Fibroblast of mammary gland (primary cell): ENCODE results near the gene ABCA13.
"Not testable (repeated sequence)": the region's sequence is repeated elsewhere in the genome, so short reads cannot be mapped to it uniquely, and the experiment has no call there.

Source experiments
- DNase-seq: peaks from one replicate; pipeline ENCODE4 v3.0.0-alpha.2; 2010; ENCODE audit warnings: low read depth
- H3K4me3 ChIP-seq: 2 replicates; pipeline ENCODE4 v1.5.1; 2011; ENCODE audit warnings: low read depth, mild to moderate bottlenecking, low read length, moderate library complexity; ENCODE audit not compliant: control insufficient read depth
- CTCF ChIP-seq: conservative IDR thresholded peaks from 2 replicates; pipeline ENCODE4 v1.5.1; 2011; ENCODE audit warnings: low read depth, low read length, inconsistent platforms; ENCODE audit not compliant: control insufficient read depth, insufficient read depth

ABCA13 gene

DNA sequence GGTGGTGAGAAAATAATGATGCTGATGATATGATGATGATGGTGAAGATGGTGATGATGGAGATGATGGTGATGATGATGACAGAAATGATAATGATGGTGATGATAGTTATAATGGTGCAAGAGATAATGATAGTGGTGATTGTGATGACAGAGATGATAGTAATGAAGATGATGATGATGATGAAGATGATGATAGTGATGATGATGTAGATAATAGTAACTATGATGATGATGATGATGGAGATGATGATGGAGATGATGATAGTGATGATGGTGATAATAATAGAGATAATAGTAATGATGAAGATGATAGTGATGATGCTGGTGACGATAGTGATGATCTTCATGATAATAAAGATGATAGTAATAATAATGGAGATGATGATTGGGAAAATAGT, 22.2 kb downstream of the ABCA13 start:
- no peak for DNase-seq
- H3K4me3 ChIP-seq: no peak overlapping the region
- no peak for TF ChIP-seq CTCF

- H3K4me3 ChIP-seq, DNase-seq: not testable (repeated sequence)
Observed at GRCh38 chr7:48200946-48201589, 29.8 kb downstream of the ABCA13 start.

DNA sequence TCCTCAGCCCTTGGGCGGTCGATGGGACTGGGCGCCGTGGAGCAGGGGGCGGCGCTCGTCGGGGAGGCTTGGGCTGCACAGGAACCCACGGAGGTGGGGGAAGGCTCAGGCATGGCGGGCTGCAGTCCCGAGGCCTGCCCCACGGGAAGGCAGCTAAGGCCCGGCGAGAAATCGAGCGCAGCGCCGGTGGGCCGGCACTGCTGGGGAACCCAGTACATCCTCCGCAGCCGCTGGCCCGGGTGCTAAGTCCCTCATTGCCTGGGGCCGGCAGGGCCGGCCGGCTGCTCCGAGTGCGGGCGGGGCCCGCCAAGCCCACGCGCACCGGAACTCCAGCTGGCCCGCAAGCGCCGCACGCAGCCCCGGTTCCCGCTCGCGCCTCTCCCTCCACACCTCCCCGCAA, 31.7 kb downstream of the ABCA13 start:
- H3K4me3 ChIP-seq, DNase-seq: not testable (repeated sequence)

GRCh38 chr7:48207155-48207675, 36.0 kb downstream of the ABCA13 start:
- H3K4me3 ChIP-seq: no peak overlapping the region
- no peak for DNase-seq
- no peak for TF ChIP-seq CTCF

DNA sequence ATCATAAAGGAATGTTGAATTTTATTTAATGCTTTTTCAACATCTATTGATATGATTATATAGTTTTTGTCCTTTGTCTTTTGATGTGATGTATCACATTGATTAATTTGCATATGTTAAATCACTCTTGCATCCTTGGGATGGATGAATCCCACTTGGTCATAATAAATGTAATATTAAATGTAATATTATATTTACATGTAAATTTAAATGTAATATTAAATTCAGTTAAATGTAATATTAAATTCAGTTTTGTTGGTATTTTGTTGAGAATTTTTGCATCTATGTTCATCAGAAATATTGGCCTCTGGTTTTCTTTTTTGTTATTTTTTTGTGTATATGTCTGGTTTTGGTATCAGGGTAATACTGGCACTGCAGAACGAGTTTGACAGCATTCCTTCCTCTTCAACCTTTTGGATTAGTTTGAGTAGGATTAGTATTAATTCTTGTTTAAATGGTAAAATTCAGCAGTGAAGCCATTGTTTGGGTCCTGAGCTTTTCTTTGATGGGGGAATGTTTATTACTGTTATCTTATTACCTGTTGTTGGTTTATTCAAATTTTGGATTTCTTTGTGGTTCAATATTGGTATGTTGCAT, 37.8 kb downstream of the ABCA13 start:
- no peak overlapping the region for H3K4me3 ChIP-seq
- no peak for DNase-seq
- no peak for TF ChIP-seq CTCF

DNA sequence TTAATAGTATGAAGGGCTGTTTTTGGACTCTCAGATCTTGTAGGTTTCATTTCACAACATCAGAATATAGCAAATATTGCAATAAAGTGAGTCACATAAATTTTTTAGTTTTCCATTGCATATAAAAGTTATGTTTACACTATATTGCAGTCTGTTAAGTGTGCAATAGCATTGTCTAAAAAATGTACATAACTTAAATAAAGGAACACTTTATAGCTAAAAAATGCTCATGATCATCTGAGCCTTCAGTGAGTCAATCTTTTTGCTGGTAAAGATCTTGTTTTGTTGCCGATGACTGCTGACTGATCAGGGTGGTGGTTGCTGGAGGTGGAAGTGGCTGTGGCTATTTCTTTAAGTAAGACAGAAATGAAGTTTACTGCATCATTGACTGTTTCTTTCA, 42.0 kb downstream of the ABCA13 start:
- no peak overlapping the region for H3K4me3 ChIP-seq
- TF ChIP-seq CTCF: no peak
- DNase-seq: no peak

DNA sequence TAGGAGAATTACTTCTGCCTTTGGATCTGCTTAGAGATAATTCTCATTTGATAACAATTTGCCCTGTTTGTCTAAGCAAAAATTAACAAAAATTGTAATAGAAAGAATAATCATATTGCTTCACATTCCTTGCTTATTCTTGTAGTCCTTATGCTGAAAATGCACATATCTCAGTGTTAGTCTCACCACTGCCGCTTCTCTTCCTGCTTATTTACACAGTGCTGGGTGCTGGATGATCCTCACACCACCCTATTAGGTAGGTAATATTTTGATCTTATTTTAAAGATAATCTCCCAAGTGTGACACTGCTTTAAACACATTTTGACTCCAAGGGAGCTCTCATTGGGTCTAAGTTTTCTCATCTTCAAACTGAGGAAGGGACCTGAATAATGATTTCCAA, 46.0 kb downstream of the ABCA13 start:
- no peak overlapping the region for H3K4me3 ChIP-seq
- DNase-seq: no peak
- TF ChIP-seq CTCF: no peak

DNA sequence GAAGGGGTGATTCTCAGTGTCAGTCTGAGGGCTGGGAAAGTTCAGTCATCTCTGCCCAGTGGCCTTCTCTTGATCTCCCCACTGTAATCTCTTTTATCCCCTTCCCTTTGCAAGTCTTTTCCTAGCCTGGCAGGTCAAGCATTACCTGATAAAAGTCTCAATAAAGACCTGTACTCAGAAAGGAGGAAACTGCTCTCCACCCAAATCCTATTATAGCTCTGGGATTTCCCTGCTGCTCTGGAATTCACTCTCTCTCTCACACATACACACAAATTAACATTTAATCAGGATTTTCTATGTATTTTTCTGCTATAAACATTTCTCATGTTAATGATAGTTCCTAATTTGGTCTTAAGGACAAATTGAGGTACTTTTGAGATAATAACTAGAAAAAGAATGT, 46.5 kb downstream of the ABCA13 start:
- no peak for DNase-seq
- H3K4me3 ChIP-seq: no peak overlapping the region
- no peak for TF ChIP-seq CTCF
